Measurements from ENCODE around the gene PRR12. TPM values are rescaled to one million over a fixed set of nuclear protein-coding genes. Genes with fewer than 3 reads are reported as not detected.
"Not testable (repeated sequence)": the region's sequence is repeated elsewhere in the genome, so short reads cannot be mapped to it uniquely, and the experiment has no call there.

The PRR12 gene
- total RNA-seq, 2 experiments from 2014 or later = 41.7 to 42.2 TPM

- Histone ChIP-seq H3K27ac (ENCODE audit: low read depth in 1 of 2, low read length in 2 of 2) (no peak overlapping the region), H3K27me3 (ENCODE audit: control insufficient read depth in 1 of 2, insufficient read depth in 2 of 2, low read length in 2 of 2) (no peaks in the 10 kb centered on the region), H3K9me3 (ENCODE audit: control insufficient read depth in 1 of 2, insufficient read depth in 1 of 2, low read length in 2 of 2) (peaks cover 0 to 17% of the 10 kb centered on the region in 2 experiments), H3K36me3 (ENCODE audit: insufficient read depth, low read length) (peaks cover 84% of the 10 kb centered on the region), H3K4me1 (ENCODE audit: insufficient read depth, low read length) (peaks cover 7% of the 10 kb centered on the region), H3K4me3 (ENCODE audit: low read length) (no peak overlapping the region)
- H3K4me3 Mint-ChIP-seq = no peak overlapping the region
- intact Hi-C loops (cut with DNase I, micrococcal nuclease) = no loop called here
- ATAC-seq (ENCODE audit: poor library complexity) = no peak
- H3K36me3 Mint-ChIP-seq (ENCODE audit: low read depth) = peaks cover 77% of the 10 kb centered on the region
- no peak for TF ChIP-seq CTCF (IDR thresholded peaks at IDR 0.05)
- ChIA-PET CTCF (no interaction called here), POLR2A (interaction anchor here (1.1 to 1.2 kb wide), 2 partner anchors 23 to 36 kb away, joined by 3 to 4 read pairs; partner anchors contain the start of genes PRRG2 and RRAS)
- H3K4me1 Mint-ChIP-seq (ENCODE audit: low read depth) = peaks cover 8% of the 10 kb centered on the region
- no peak overlapping the region for H3K27ac Mint-ChIP-seq
- no peaks in the 10 kb centered on the region for H3K27me3 Mint-ChIP-seq
- H3K9me3 Mint-ChIP-seq = no peaks in the 10 kb centered on the region
- DNase-seq = no peak
Measured at GRCh38 chr19:49616945-49617344, 26.0 kb downstream of the PRR12 start.

GRCh38 chr19:49617860-49618259 lies 26.9 kb downstream of the PRR12 start:
- DNase-seq; H3K27ac ChIP-seq (ENCODE audit: low read depth in 1 of 2, low read length in 2 of 2); H3K4me1 Mint-ChIP-seq (ENCODE audit: low read depth); H3K9me3 Mint-ChIP-seq; H3K4me1 ChIP-seq (ENCODE audit: insufficient read depth, low read length); intact Hi-C loops (cut with DNase I, micrococcal nuclease); H3K4me3 Mint-ChIP-seq; H3K27me3 Mint-ChIP-seq; H3K27me3 ChIP-seq (ENCODE audit: control insufficient read depth in 1 of 2, insufficient read depth in 2 of 2, low read length in 2 of 2); H3K4me3 ChIP-seq (ENCODE audit: low read length); H3K27ac Mint-ChIP-seq; ATAC-seq (ENCODE audit: poor library complexity); CTCF ChIA-PET: not testable (repeated sequence)
- POLR2A ChIA-PET = interaction anchor here (0.6 kb wide), 1 partner anchor 41 kb away, joined by 3 read pairs; no protein-coding TSS in a partner anchor
- Histone ChIP-seq H3K9me3 (ENCODE audit: control insufficient read depth in 1 of 2, insufficient read depth in 1 of 2, low read length in 2 of 2) (peaks cover 0 to 17% of the 10 kb centered on the region in 2 experiments), H3K36me3 (ENCODE audit: insufficient read depth, low read length) (peaks cover 80% of the 10 kb centered on the region)
- peaks cover 77% of the 10 kb centered on the region for H3K36me3 Mint-ChIP-seq (ENCODE audit: low read depth)

- no peak for TF ChIP-seq CTCF (IDR thresholded peaks at IDR 0.05)
- H3K4me3 ChIP-seq (ENCODE audit: low read length) = no peak overlapping the region
- peaks cover 46% of the 10 kb centered on the region for H3K36me3 Mint-ChIP-seq (ENCODE audit: low read depth)
- POLR2A ChIA-PET = no interaction called here
- no peak overlapping the region for H3K4me3 Mint-ChIP-seq
- H3K9me3 ChIP-seq (ENCODE audit: control insufficient read depth in 1 of 2, insufficient read depth in 1 of 2, low read length in 2 of 2) = no peaks in the 10 kb centered on the region
- peaks cover 5% of the 10 kb centered on the region for H3K4me1 Mint-ChIP-seq (ENCODE audit: low read depth)
- H3K27ac ChIP-seq (ENCODE audit: low read depth in 1 of 2, low read length in 2 of 2) = no peak overlapping the region
- CTCF ChIA-PET = no interaction called here
- ATAC-seq (ENCODE audit: poor library complexity) (no peak), DNase-seq (no peak)
- H3K36me3 ChIP-seq (ENCODE audit: insufficient read depth, low read length) = peaks cover 40% of the 10 kb centered on the region
- H3K4me1 ChIP-seq (ENCODE audit: insufficient read depth, low read length) = no peaks in the 10 kb centered on the region
- H3K27me3 ChIP-seq (ENCODE audit: control insufficient read depth in 1 of 2, insufficient read depth in 2 of 2, low read length in 2 of 2) = no peaks in the 10 kb centered on the region
- H3K9me3 Mint-ChIP-seq = no peaks in the 10 kb centered on the region
- intact Hi-C loops (cut with DNase I, micrococcal nuclease) = no loop called here
- no peak overlapping the region for H3K27ac Mint-ChIP-seq
- no peaks in the 10 kb centered on the region for H3K27me3 Mint-ChIP-seq
Measured at GRCh38 chr19:49624967-49625910, 34.3 kb downstream of the PRR12 start.
